SK-N-SH treated with all-trans-retinoic acid at 6 μM for 48 hours (cell line): ENCODE measurements around the gene SYT12.

Experiments used
- ATAC-seq: fragments of 200-7000 bp; cut with Tn5 transposase; 3 replicates; pipeline ENCODE4 v1.9.1; 2020; ENCODE audit warnings: mild to moderate bottlenecking, moderate library complexity
- ARNTL ChIP-seq: fragments of 450-650 bp; formaldehyde crosslinking; IDR thresholded peaks from 2 replicates; pipeline ENCODE4 v1.5.0; 2020; ENCODE audit warnings: low read depth, mild to moderate bottlenecking, moderate library complexity, borderline replicate concordance
- BACH2 ChIP-seq: fragments of 250-450 bp; sonication (Bioruptor Pico); IDR thresholded peaks from 2 replicates; pipeline ENCODE4 v1.9.0; 2021; ENCODE audit warnings: mild to moderate bottlenecking, borderline replicate concordance
- CSDC2 ChIP-seq: fragments of 250-450 bp; sonication (Bioruptor Pico); IDR thresholded peaks from 2 replicates; pipeline ENCODE4 v1.5.0; 2020; ENCODE audit warnings: mild to moderate bottlenecking, moderate library complexity
- ESRRG ChIP-seq: fragments of 250-450 bp; sonication (Bioruptor Pico); IDR thresholded peaks from 2 replicates; pipeline ENCODE4 v1.6.1; 2021; ENCODE audit warnings: mild to moderate bottlenecking
- GLIS3 ChIP-seq: fragments of 250-450 bp; sonication (Bioruptor Pico); IDR thresholded peaks from 2 replicates; pipeline ENCODE4 v1.5.0; 2020; ENCODE audit warnings: mild to moderate bottlenecking, moderate library complexity
- ISL1 ChIP-seq: fragments of 250-450 bp; sonication (Bioruptor Pico); IDR thresholded peaks from 2 replicates; pipeline ENCODE4 v2.1.2; 2022; ENCODE audit warnings: mild to moderate bottlenecking, moderate library complexity
- PPARA ChIP-seq: fragments of 250-450 bp; sonication (Bioruptor Pico); IDR thresholded peaks from 2 replicates; pipeline ENCODE4 v1.5.0; 2020; ENCODE audit warnings: mild to moderate bottlenecking, borderline replicate concordance
- SNAI2 ChIP-seq: fragments of 250-450 bp; sonication (Bioruptor Pico); IDR thresholded peaks from 2 replicates; pipeline ENCODE4 v1.5.0; 2020; ENCODE audit warnings: mild to moderate bottlenecking, moderate library complexity
- TCF4 ChIP-seq: fragments of 250-450 bp; sonication (Bioruptor Pico); IDR thresholded peaks from 2 replicates; pipeline ENCODE4 v1.8.0; 2021; ENCODE audit warnings: mild to moderate bottlenecking, moderate library complexity, borderline replicate concordance
- TOX ChIP-seq: fragments of 250-450 bp; sonication (Bioruptor Pico); IDR thresholded peaks from 2 replicates; pipeline ENCODE4 v1.8.0; 2021; ENCODE audit warnings: mild to moderate bottlenecking, moderate library complexity, borderline replicate concordance
- ZC3H10 ChIP-seq: fragments of 250-450 bp; sonication (Bioruptor Pico); IDR thresholded peaks from 2 replicates; pipeline ENCODE4 v1.5.1; 2021; ENCODE audit warnings: mild to moderate bottlenecking, moderate library complexity
- ZFP30 ChIP-seq: fragments of 450-650 bp; formaldehyde crosslinking; IDR thresholded peaks from 2 replicates; pipeline ENCODE4 v1.5.0; 2022; ENCODE audit warnings: mild to moderate bottlenecking, moderate library complexity
- ZNF565 ChIP-seq: fragments of 450-650 bp; formaldehyde crosslinking; conservative IDR thresholded peaks from 2 replicates; pipeline ENCODE4 v1.5.0; 2020; ENCODE audit warnings: low read depth, mild to moderate bottlenecking, moderate library complexity
- ZNF70 ChIP-seq: fragments of 450-650 bp; formaldehyde crosslinking; IDR thresholded peaks from 2 replicates; pipeline ENCODE4 v1.5.0; 2020; ENCODE audit warnings: mild to moderate bottlenecking, moderate library complexity
- ZNF8 ChIP-seq: fragments of 450-650 bp; formaldehyde crosslinking; IDR thresholded peaks from 2 replicates; pipeline ENCODE4 v1.5.0; 2020; ENCODE audit warnings: mild to moderate bottlenecking, moderate library complexity
- TF ChIP-seq, protein P1 (sequence below): fragments of 250-450 bp; sonication (Bioruptor Pico); IDR thresholded peaks from 2 replicates; pipeline ENCODE4 v1.5.1; 2020; ENCODE audit warnings: low read depth, mild to moderate bottlenecking, moderate library complexity
- TF ChIP-seq, protein P2 (sequence below): fragments of 250-450 bp; sonication (Bioruptor Pico); IDR thresholded peaks from 2 replicates; pipeline ENCODE4 v1.5.1; 2021; ENCODE audit warnings: mild to moderate bottlenecking, moderate library complexity
- TF ChIP-seq, protein P3 (sequence below): fragments of 250-450 bp; sonication (Bioruptor Pico); IDR thresholded peaks from 2 replicates; pipeline ENCODE4 v1.8.0; 2021; ENCODE audit warnings: low read depth, mild to moderate bottlenecking, moderate library complexity, borderline replicate concordance
- TF ChIP-seq, protein P4 (sequence below): fragments of 250-450 bp; sonication (Bioruptor Pico); IDR thresholded peaks from 2 replicates; pipeline ENCODE4 v1.5.0; 2020; ENCODE audit warnings: mild to moderate bottlenecking, moderate library complexity
- TF ChIP-seq, protein P5 (sequence below): fragments of 250-450 bp; sonication (Bioruptor Pico); IDR thresholded peaks from 2 replicates; pipeline ENCODE4 v1.8.0; 2020; ENCODE audit warnings: mild to moderate bottlenecking, moderate library complexity, borderline replicate concordance

Gene SYT12

DNA sequence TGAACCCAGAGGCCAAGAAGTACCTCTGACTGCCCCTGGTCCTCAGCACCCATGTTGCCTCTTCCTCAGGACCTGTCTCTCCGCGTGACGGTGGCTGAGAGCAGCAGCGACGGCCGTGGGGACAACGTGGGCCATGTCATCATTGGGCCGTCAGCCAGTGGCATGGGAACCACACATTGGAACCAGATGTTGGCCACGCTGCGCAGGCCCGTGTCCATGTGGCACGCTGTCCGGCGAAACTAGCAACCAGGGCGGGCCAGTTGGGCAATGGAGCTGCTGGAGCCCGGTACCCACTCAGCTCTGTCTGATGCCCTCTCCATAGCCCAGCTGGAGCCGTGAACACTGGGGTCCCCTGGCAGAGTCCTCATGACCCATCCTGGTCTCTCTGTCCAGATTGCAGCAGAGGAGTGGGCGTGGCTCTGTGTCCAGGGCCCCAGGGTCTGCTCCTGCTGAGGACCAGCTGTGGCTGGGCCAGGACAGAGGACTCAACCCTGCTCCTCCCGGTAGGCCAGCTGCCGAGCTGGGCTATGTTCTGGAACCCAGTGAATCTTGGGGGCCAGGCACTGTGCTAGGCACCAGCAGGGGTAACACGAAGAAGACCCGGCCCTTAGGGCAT, 25.7 kb downstream of the SYT12 start:
- TF ChIP-seq ZC3H10 (CRISPR knock-in tag) (no peak), SNAI2 (no peak), TOX (CRISPR knock-in tag) (no peak), ZNF70 (CRISPR knock-in tag) (no peak), ESRRG (CRISPR knock-in tag) (no peak), BACH2 (no peak)
- TF ChIP-seq, protein P1, sequence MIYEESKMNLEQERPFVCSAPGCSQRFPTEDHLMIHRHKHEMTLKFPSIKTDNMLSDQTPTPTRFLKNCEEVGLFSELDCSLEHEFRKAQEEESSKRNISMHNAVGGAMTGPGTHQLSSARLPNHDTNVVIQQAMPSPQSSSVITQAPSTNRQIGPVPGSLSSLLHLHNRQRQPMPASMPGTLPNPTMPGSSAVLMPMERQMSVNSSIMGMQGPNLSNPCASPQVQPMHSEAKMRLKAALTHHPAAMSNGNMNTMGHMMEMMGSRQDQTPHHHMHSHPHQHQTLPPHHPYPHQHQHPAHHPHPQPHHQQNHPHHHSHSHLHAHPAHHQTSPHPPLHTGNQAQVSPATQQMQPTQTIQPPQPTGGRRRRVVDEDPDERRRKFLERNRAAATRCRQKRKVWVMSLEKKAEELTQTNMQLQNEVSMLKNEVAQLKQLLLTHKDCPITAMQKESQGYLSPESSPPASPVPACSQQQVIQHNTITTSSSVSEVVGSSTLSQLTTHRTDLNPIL, result no peak
- TF ChIP-seq, protein P2, sequence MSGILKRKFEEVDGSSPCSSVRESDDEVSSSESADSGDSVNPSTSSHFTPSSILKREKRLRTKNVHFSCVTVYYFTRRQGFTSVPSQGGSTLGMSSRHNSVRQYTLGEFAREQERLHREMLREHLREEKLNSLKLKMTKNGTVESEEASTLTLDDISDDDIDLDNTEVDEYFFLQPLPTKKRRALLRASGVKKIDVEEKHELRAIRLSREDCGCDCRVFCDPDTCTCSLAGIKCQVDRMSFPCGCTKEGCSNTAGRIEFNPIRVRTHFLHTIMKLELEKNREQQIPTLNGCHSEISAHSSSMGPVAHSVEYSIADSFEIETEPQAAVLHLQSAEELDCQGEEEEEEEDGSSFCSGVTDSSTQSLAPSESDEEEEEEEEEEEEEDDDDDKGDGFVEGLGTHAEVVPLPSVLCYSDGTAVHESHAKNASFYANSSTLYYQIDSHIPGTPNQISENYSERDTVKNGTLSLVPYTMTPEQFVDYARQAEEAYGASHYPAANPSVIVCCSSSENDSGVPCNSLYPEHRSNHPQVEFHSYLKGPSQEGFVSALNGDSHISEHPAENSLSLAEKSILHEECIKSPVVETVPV, result no peak
- no peak for ATAC-seq

DNA sequence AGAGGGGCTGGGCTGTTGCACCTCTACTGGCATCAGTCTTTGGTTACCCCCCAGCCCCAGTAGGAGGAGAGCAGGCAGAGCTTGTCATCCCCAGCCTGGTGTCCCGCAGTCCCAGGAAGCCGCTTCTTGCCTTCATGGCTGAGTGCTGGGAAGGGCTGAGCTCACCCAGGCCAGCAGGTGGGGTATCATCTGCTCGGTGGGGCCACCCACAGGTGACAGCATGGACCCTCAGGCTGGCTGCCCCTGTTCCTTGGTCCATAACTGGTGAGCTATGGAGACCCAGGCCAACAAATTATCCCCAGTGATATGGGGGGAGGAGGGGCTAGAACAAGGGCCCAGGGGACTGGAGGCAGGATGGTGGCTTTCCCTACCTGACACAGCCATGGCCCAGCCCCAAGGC, 27.2 kb downstream of the SYT12 start:
- no peak for ATAC-seq
- TF ChIP-seq SNAI2, result no peak
- TF ChIP-seq GLIS3 (CRISPR knock-in tag), result no peak

DNA sequence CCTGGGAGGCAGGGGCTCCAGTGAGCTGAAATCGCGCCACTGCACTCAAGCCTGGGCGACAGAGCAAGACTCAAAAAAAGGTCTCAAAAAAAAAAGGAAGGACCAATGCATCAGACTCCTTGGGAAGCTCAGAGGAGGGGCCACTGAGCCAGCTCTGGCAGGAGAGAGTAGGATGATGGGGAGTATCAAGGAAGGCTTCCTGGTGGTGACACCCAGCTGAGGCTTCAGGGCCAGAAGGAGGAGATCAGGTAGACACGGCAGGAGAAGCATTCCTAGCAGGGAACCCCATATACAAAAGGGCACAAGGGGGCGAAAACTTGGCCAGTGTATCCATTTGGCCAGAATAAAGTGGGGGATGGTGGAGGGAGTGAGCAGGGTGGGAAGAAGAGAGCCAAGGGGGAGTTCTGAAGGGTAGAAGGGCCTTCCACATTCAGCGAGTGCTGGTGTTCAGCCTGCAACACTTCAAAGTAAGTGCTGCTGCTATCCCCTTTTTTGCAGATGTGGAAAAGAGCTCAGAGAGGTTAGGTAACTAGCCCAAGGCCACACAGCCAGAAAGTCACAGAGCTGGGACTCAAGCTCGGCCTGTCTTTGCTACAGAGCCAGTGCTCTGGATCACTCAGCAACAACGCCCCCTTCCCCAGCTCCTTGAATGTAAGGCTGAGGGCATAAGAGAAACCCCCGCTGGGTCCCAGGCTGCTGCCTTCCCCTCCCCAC, 28.4 kb downstream of the SYT12 start:
- TF ChIP-seq ARNTL (no peak), ZFP30 (no peak), ZNF70 (CRISPR knock-in tag) (no peak), ISL1 (CRISPR knock-in tag) (no peak), ZNF565 (CRISPR knock-in tag) (no peak), SNAI2 (no peak), TCF4 (CRISPR knock-in tag) (no peak), CSDC2 (CRISPR knock-in tag) (no peak)
- TF ChIP-seq, protein P1, result no peak
- TF ChIP-seq, protein P2, result no peak
- no peak for ATAC-seq

DNA sequence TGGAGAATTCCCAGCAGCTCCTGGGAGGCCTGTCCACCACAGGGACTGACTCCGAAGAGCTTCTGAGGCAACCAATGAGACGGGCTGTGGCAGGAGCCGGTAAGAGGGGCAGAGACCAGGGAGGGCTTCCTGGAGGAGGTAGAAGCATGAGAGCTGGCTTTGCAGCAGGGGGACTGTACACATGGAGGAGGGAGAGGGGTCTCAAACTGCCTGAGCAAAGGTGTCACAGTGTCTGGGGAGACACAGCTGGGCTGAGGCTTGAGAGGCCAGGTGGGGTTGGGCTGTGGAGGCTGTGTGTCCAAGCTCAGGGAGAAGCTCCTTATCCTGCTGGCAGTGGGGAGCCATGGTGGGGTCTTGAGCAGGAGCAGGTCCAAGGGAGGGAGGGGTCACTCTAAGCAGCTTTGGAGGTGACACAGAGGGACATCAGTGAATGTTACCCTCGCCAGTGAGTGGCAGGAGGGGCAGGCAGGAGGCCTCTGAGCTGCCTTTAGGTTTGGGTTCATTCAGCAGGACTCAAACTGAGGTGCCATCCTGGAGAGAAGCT, 29.1 kb downstream of the SYT12 start:
- TF ChIP-seq TOX (CRISPR knock-in tag) (no peak), ZNF8 (CRISPR knock-in tag) (no peak), BACH2 (no peak), PPARA (no peak), ISL1 (CRISPR knock-in tag) (no peak), ZFP30 (no peak), ZC3H10 (CRISPR knock-in tag) (no peak), GLIS3 (CRISPR knock-in tag) (no peak), ARNTL (no peak)
- TF ChIP-seq, protein P1, result no peak
- TF ChIP-seq, protein P3, sequence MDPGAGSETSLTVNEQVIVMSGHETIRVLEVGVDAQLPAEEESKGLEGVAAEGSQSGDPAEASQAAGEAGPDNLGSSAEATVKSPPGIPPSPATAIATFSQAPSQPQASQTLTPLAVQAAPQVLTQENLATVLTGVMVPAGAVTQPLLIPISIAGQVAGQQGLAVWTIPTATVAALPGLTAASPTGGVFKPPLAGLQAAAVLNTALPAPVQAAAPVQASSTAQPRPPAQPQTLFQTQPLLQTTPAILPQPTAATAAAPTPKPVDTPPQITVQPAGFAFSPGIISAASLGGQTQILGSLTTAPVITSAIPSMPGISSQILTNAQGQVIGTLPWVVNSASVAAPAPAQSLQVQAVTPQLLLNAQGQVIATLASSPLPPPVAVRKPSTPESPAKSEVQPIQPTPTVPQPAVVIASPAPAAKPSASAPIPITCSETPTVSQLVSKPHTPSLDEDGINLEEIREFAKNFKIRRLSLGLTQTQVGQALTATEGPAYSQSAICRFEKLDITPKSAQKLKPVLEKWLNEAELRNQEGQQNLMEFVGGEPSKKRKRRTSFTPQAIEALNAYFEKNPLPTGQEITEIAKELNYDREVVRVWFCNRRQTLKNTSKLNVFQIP (CRISPR knock-in tag), result no peak
- TF ChIP-seq, protein P4, sequence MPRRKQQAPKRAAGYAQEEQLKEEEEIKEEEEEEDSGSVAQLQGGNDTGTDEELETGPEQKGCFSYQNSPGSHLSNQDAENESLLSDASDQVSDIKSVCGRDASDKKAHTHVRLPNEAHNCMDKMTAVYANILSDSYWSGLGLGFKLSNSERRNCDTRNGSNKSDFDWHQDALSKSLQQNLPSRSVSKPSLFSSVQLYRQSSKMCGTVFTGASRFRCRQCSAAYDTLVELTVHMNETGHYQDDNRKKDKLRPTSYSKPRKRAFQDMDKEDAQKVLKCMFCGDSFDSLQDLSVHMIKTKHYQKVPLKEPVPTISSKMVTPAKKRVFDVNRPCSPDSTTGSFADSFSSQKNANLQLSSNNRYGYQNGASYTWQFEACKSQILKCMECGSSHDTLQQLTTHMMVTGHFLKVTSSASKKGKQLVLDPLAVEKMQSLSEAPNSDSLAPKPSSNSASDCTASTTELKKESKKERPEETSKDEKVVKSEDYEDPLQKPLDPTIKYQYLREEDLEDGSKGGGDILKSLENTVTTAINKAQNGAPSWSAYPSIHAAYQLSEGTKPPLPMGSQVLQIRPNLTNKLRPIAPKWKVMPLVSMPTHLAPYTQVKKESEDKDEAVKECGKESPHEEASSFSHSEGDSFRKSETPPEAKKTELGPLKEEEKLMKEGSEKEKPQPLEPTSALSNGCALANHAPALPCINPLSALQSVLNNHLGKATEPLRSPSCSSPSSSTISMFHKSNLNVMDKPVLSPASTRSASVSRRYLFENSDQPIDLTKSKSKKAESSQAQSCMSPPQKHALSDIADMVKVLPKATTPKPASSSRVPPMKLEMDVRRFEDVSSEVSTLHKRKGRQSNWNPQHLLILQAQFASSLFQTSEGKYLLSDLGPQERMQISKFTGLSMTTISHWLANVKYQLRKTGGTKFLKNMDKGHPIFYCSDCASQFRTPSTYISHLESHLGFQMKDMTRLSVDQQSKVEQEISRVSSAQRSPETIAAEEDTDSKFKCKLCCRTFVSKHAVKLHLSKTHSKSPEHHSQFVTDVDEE (CRISPR knock-in tag), result no peak
- TF ChIP-seq, protein P5, sequence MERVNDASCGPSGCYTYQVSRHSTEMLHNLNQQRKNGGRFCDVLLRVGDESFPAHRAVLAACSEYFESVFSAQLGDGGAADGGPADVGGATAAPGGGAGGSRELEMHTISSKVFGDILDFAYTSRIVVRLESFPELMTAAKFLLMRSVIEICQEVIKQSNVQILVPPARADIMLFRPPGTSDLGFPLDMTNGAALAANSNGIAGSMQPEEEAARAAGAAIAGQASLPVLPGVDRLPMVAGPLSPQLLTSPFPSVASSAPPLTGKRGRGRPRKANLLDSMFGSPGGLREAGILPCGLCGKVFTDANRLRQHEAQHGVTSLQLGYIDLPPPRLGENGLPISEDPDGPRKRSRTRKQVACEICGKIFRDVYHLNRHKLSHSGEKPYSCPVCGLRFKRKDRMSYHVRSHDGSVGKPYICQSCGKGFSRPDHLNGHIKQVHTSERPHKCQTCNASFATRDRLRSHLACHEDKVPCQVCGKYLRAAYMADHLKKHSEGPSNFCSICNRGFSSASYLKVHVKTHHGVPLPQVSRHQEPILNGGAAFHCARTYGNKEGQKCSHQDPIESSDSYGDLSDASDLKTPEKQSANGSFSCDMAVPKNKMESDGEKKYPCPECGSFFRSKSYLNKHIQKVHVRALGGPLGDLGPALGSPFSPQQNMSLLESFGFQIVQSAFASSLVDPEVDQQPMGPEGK (CRISPR knock-in tag), result no peak
- no peak for ATAC-seq
